Endodermal cell (in vitro differentiated cells): ENCODE measurements around the gene GABPB2. TPM values are rescaled to one million over a fixed set of nuclear protein-coding genes. Genes with fewer than 3 reads are reported as not detected.

Experiments
- DNase-seq: peaks from one replicate; pipeline ENCODE4 v3.0.0-alpha.2; 2017
- H3K27ac ChIP-seq: 2 replicates; pipeline ENCODE4 v1.5.1; 2013; ENCODE audit warnings: mild to moderate bottlenecking, low read depth, low read length, moderate library complexity
- H3K27me3 ChIP-seq: 2 replicates; pipeline ENCODE4 v1.6.1; 2013; ENCODE audit warnings: mild to moderate bottlenecking, low read length, moderate library complexity; ENCODE audit not compliant: insufficient read depth, control insufficient read depth, poor library complexity, severe bottlenecking
- H3K36me3 ChIP-seq: 2 replicates; pipeline ENCODE4 v1.7.0; 2013; ENCODE audit warnings: mild to moderate bottlenecking, low read length, moderate library complexity; ENCODE audit not compliant: control insufficient read depth, insufficient read depth
- H3K4me1 ChIP-seq: one replicate; pipeline ENCODE4 v1.7.0; 2013; ENCODE audit warnings: low read length; ENCODE audit not compliant: control insufficient read depth, insufficient read depth
- H3K4me3 ChIP-seq: 2 replicates; pipeline ENCODE4 v1.5.1; 2013; ENCODE audit warnings: mild to moderate bottlenecking, low read length, moderate library complexity
- H3K9ac ChIP-seq: 2 replicates; pipeline ENCODE4 v1.6.1; 2013; ENCODE audit warnings: mild to moderate bottlenecking, low read length, moderate library complexity; ENCODE audit not compliant: poor library complexity, severe bottlenecking; ENCODE audit errors: extremely low read depth
- H3K9me3 ChIP-seq: 2 replicates; pipeline ENCODE4 v1.6.1; 2013; ENCODE audit warnings: mild to moderate bottlenecking, low read length, moderate library complexity; ENCODE audit not compliant: control insufficient read depth
- H3K27ac Mint-ChIP-seq: 2 replicates; pipeline ENCODE4 v1.8.0; 2020; ENCODE audit warnings: mixed read lengths
- H3K27me3 Mint-ChIP-seq: 2 replicates; pipeline ENCODE4 v1.8.0; 2021; ENCODE audit warnings: mild to moderate bottlenecking, mixed read lengths; ENCODE audit not compliant: insufficient read depth
- H3K36me3 Mint-ChIP-seq: 2 replicates; pipeline ENCODE4 v1.8.0; 2020; ENCODE audit warnings: low read depth, mixed read lengths
- H3K4me1 Mint-ChIP-seq: 2 replicates; pipeline ENCODE4 v1.8.0; 2020; ENCODE audit warnings: mixed read lengths
- H3K4me3 Mint-ChIP-seq: 2 replicates; pipeline ENCODE4 v1.8.0; 2020; ENCODE audit warnings: mild to moderate bottlenecking, moderate library complexity, mixed read lengths
- H3K9me3 Mint-ChIP-seq: 2 replicates; pipeline ENCODE4 v1.8.0; 2020; ENCODE audit warnings: mild to moderate bottlenecking, mixed read lengths
- WGBS, 2 experiments: methylation state at CpG; one replicate each; pipeline versions ENCODE4 v1.1.5 to v1.1.7; 2013; ENCODE audit warnings: missing lambda C conversion rate in 2 of 2, mixed read lengths in 1 of 2; ENCODE audit not compliant: insufficient coverage in 1 of 2, insufficient read length in 1 of 2; 5-methylcytosine and 5-hydroxymethylcytosine counted together
- total RNA-seq, 2 donors: library from RNA; stranded (reverse); fragmentation: NEBNext Ultra II Directional in 1 of 2; extraction: Animal tissue kit (Norgen Biotek cat#: 25700) in 1 of 2; gene quantifications; 2 replicates in 1 of 2; 3 replicates in 1 of 2; pipeline ENCODE4 v1.2.1, GENCODE V29; 2021
- TF ChIP-seq, protein P1 (sequence below): fragments of 200-600 bp; sonication (generic); conservative IDR thresholded peaks from 2 replicates; pipeline ENCODE4 v1.5.0; 2021; ENCODE audit warnings: antibody characterized with exemption, mild to moderate bottlenecking

Gene GABPB2
- total RNA-seq, 2 donors from 2014 or later: 7.5 to 7.7 TPM

DNA sequence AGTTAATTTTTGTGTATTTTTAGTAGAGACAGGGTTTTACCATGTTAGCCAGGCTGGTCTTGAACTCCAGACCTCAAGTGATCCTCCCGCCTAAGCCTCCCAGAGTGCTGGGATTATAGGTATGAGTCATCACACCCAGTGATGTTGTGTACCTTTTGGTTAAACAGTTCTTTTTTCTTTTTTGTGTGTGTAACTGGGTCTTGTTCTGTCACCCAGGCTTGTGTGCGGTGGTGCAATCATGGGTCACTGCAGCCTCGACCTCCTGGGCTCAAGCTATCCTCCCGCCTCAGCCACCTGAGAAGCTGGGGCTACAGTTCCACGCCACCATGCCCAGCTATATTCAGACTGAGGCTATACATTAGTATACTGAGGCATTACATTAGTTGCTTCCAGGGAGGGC, 37.8 kb downstream of the GABPB2 start:
- Histone ChIP-seq H3K9ac (no peak overlapping the region), H3K4me1 (no peaks in the 10 kb centered on the region), H3K9me3 (no peaks in the 10 kb centered on the region), H3K27ac (no peak overlapping the region), H3K36me3 (no peaks in the 10 kb centered on the region), H3K4me3 (no peak overlapping the region), H3K27me3 (no peaks in the 10 kb centered on the region)
- WGBS, 2 experiments: 86 to 90% methylated on average over 4 to 5 of the region's 5 CpGs
- no peaks in the 10 kb centered on the region for H3K4me1 Mint-ChIP-seq
- H3K4me3 Mint-ChIP-seq: no peak overlapping the region
- no peaks in the 10 kb centered on the region for H3K27me3 Mint-ChIP-seq
- H3K9me3 Mint-ChIP-seq: no peaks in the 10 kb centered on the region
- peaks cover 6% of the 10 kb centered on the region for H3K36me3 Mint-ChIP-seq
- TF ChIP-seq, protein P1, sequence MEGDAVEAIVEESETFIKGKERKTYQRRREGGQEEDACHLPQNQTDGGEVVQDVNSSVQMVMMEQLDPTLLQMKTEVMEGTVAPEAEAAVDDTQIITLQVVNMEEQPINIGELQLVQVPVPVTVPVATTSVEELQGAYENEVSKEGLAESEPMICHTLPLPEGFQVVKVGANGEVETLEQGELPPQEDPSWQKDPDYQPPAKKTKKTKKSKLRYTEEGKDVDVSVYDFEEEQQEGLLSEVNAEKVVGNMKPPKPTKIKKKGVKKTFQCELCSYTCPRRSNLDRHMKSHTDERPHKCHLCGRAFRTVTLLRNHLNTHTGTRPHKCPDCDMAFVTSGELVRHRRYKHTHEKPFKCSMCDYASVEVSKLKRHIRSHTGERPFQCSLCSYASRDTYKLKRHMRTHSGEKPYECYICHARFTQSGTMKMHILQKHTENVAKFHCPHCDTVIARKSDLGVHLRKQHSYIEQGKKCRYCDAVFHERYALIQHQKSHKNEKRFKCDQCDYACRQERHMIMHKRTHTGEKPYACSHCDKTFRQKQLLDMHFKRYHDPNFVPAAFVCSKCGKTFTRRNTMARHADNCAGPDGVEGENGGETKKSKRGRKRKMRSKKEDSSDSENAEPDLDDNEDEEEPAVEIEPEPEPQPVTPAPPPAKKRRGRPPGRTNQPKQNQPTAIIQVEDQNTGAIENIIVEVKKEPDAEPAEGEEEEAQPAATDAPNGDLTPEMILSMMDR: no peak
- no peak for DNase-seq
- no peak overlapping the region for H3K27ac Mint-ChIP-seq

DNA sequence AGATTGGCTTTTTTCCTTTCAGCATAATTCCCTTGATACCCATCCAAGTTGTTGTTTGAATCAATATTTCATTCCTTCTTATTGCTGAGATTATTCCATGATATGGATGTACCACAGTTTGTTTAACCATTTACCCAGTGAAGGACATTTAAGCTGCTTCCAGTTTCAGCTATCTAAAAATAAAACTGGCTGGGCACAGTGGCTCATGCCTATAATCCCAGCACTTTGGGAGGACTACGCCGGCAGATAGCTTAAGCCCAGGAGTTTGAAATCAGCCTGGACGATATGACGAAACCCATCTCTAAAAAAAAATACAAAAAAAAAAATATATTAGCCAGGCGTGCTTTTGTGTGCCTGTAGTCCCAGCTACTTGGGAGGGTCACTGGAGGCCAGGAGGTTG, 43.3 kb downstream of the GABPB2 start:
- no peaks in the 10 kb centered on the region for H3K36me3 ChIP-seq
- Mint-ChIP-seq H3K36me3 (peaks cover 4% of the 10 kb centered on the region), H3K4me3 (no peak overlapping the region), H3K27ac (no peak overlapping the region), H3K4me1 (no peaks in the 10 kb centered on the region), H3K27me3 (no peaks in the 10 kb centered on the region), H3K9me3 (no peaks in the 10 kb centered on the region)
- H3K9ac ChIP-seq: no peak overlapping the region
- H3K4me3 ChIP-seq: no peak overlapping the region
- H3K27ac ChIP-seq: no peak overlapping the region
- no peaks in the 10 kb centered on the region for H3K9me3 ChIP-seq
- no peaks in the 10 kb centered on the region for H3K27me3 ChIP-seq
- no peaks in the 10 kb centered on the region for H3K4me1 ChIP-seq
- WGBS, 2 experiments: 92 to 100% methylated on average over 2 to 5 of the region's 5 CpGs
- TF ChIP-seq, protein P1: no peak
- DNase-seq: no peak

DNA sequence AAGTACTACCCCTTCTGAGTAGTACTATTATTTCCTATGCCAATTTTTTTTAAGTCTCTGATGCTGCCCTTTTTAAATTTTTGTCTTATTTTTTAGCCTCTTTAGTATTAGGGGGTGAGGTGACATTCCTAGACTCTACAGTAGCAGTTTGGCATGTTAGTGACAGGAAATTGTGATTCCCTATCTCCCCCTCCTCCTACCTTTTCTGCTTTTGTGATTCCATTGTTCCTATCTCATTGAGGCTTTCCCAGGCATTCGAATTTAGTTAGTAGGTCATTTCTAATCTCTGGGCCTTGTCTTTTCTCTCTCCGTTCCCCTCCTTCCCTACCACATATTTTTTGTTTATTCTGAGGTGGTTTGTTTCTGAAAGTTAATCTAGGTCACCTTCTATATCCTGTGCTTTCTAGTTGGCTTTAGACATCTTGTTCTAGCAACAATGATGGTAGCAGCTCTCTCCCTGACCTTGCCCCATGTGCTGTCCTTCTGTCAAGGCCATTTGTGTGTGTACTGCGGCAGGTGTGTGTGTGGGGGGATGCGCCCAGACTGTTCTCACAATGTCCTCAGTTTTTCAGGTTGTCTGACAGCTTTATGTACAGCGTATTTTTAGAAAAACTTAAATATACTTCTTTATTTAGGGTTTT, 54.3 kb downstream of the GABPB2 start:
- 69% methylated on average over 3 of the region's 5 CpGs; no CpG with 5 or more reads in 1 of the 2 experiments for WGBS, 2 experiments
- DNase-seq: no peak

More for the DNA sequence above, 54.3 kb downstream of the GABPB2 start:
- no peaks in the 10 kb centered on the region for H3K4me1 ChIP-seq
- no peak overlapping the region for H3K9ac ChIP-seq
- H3K27me3 ChIP-seq: no peaks in the 10 kb centered on the region
- no peak overlapping the region for H3K4me3 ChIP-seq
- no peaks in the 10 kb centered on the region for H3K9me3 Mint-ChIP-seq
- H3K36me3 Mint-ChIP-seq: peaks cover 2% of the 10 kb centered on the region
- TF ChIP-seq, protein P1: no peak
- no peak overlapping the region for H3K4me3 Mint-ChIP-seq
- no peaks in the 10 kb centered on the region for H3K36me3 ChIP-seq
- H3K27me3 Mint-ChIP-seq: no peaks in the 10 kb centered on the region
- H3K27ac ChIP-seq: no peak overlapping the region
- H3K9me3 ChIP-seq: no peaks in the 10 kb centered on the region
- H3K4me1 Mint-ChIP-seq: peaks cover 14% of the 10 kb centered on the region
- H3K27ac Mint-ChIP-seq: no peak overlapping the region
